Heart left ventricle (tissue), 16 donors: Measurements from ENCODE around the gene MSI1. TPM values are rescaled to one million over a fixed set of nuclear protein-coding genes. Genes with fewer than 3 reads are reported as not detected.
A peak's percentile ranks its signal among the peaks of the same experiment; 100 is the strongest.

Experiments
- ATAC-seq, 4 donors: fragments of 200-7000 bp; cut with Tn5 transposase; one replicate each; pipeline ENCODE4 v1.9.1; 2020 to 2022; ENCODE audit warnings: moderate library complexity in 4 of 4, mild to moderate bottlenecking in 3 of 4, moderate number of reproducible peaks in 1 of 4
- DNase-seq, 5 donors: peaks; one replicate each; pipeline ENCODE4 v3.0.0-alpha.2; 2020
- H3K27ac ChIP-seq, 12 donors: fragments of 200-600 bp; sonication (generic) in 4 of 12; one replicate each; pipeline versions ENCODE4 v1.5.0 to v1.8.0; 2016 to 2022; ENCODE audit warnings: mild to moderate bottlenecking in 2 of 12
- H3K27me3 ChIP-seq, 9 donors: fragments of 200-600 bp; sonication (generic) in 2 of 9; one replicate each; pipeline versions ENCODE4 v1.5.1 to v1.8.0; 2016 to 2022; ENCODE audit warnings: mild to moderate bottlenecking in 3 of 9
- H3K36me3 ChIP-seq, 9 donors: fragments of 200-600 bp; sonication (generic) in 2 of 9; one replicate each; pipeline versions ENCODE4 v1.5.0 to v1.8.0; 2018 to 2022; ENCODE audit warnings: mild to moderate bottlenecking in 2 of 9
- H3K4me1 ChIP-seq, 12 donors: fragments of 200-600 bp; sonication (generic) in 4 of 12; one replicate each; pipeline versions ENCODE4 v1.5.0 to v1.8.0; 2016 to 2022; ENCODE audit warnings: mild to moderate bottlenecking in 3 of 12
- H3K4me3 ChIP-seq, 12 donors: fragments of 200-600 bp; sonication (generic) in 4 of 12; one replicate each; pipeline versions ENCODE4 v1.5.0 to v1.8.0; 2017 to 2022; ENCODE audit warnings: mild to moderate bottlenecking in 9 of 12, moderate library complexity in 4 of 12
- H3K9me3 ChIP-seq, 12 donors: fragments of 200-600 bp; sonication (generic) in 4 of 12; one replicate each; pipeline versions ENCODE4 v1.5.0 to v1.8.0; 2016 to 2022; ENCODE audit warnings: mild to moderate bottlenecking in 1 of 12
- POLR2A ChIP-seq, 2 donors: fragments of 450-650 bp; IDR thresholded peaks; one replicate each; pipeline ENCODE4 v1.6.1; 2017; ENCODE audit warnings: antibody characterized with exemption in 2 of 2, mild to moderate bottlenecking in 2 of 2, moderate library complexity in 2 of 2
- WGBS, 4 donors: extraction: QIAGEN DNeasy Blood & Tissue Kit in 2 of 4; methylation state at CpG; one replicate each; pipeline versions ENCODE4 v1.1.5 to v1.1.7; 2013 to 2018; 5-methylcytosine and 5-hydroxymethylcytosine counted together
- intact Hi-C, 10 donors: fragments of 100-400 bp; cut with DNase I; formaldehyde crosslinking; loops; one replicate each; pipeline versions ENCODE4 v1.11.1 to v1.14.2; 2022
- polyA plus RNA-seq, 2 donors: library from polyadenylated mRNA; stranded (reverse); fragments of 200-250 nt; gene quantifications; one replicate each; pipeline ENCODE4 v1.2.3, GENCODE V29; 2013
- total RNA-seq, 9 donors: library from RNA; depleted of rRNA in 2 of 9; stranded (reverse); fragments of >200 nt in 2 of 9; fragmentation: NEBNext Ultra II Directional in 3 of 9; extraction: Animal tissue kit (Norgen Biotek cat#: 25700) in 3 of 9; gene quantifications; one replicate each; pipeline versions ENCODE4 v1.1.0 to v1.2.4, GENCODE V29; 2016 to 2023
- TF ChIP-seq, protein P1 (sequence below), 12 donors: fragments of 200-600 bp; sonication (generic) in 4 of 12; IDR thresholded peaks; one replicate each; pipeline versions ENCODE4 v1.5.0 to v1.8.0; 2018 to 2022; ENCODE audit warnings: antibody characterized with exemption in 12 of 12, mild to moderate bottlenecking in 5 of 12
- donor health status: ischemic (EF 13 %, LVEDD 7.1; RV severe dilation, severe dysfunction).
- donor health status: healthy with polysubstance abuse.
- donor health status: DM: no; HTN: yes; CAD: no.
- donor health status: DM: no; HTN: no; CAD: no.
- donor health status: ischemic (EF 25% LVEDD 6.9; RV normal size, moderate dysfunction).
- donor health status: ischemic (EF 25% LVEDD 5.7; RV mildly dilated, moderate dysfunction).
- donor health status: healthy.
- donor health status: DM: yes; HTN: yes; CAD: no.
- donor health status: ischemic (EF 35%, LVEDD 5.7; RV mildly dilated, moderate dysfunction).
- donor health status: nonischemic (EF 11% LVEDD 7.7; RV severe dilation, severe dysfunction).
- donor health status: DM: yes; HTN: yes; CAD: no.
- donor health status: PGD.
- donor health status: ischemic (EF 29% LVEDD 5.4; RV normal size, mild dysfunction).
- donor health status: nonischemic (EF 23%, LVEDD 6.1; RV moderate dilation, normal function).

MSI1 gene
- total and polyA plus RNA-seq, 11 donors = 2.1 to 8.7 (median 5.4) TPM

DNA sequence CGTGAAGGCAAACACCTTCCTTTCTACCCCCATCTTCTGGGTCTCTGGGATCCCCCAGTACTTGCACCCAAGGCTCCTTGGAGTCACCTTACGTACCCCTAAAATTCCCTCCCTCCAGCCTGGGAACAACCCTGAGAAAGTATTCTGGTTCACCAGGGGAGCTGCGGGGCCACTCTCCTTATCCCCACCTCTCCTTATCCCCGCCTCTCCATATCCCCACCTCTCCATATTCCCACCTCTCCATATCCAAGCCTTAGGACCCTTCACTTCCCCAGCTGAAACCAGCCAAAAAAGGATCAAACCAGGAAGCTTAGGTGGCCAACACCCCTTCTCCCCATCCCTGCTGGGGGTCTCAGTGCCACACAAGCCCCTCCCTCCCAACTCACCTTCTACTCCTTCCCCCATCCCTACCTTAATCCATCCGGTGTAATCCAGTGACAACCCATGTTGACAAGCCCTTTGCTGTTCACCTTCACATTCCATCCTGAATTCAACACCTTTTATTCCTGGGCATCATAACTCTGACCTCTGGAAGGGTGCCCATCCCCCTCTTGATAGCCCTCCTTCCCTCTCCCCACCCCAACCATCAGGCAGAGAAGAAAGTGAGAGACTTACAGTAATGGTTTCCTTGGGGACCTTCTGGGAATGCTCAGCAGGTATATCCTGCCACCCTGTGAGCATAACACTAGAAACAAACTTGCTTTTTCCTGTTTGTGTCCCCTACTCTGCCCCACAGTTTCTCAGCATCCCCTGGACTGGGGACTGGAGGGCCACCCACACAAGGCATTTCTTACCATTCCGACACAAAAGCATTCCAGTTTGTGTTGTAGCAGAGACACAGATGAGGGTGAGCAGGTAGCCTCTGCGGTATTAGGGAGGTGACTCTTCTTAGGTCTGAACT lies 1.6 kb upstream of the MSI1 start:
- intact Hi-C loops = no loop called here
- H3K4me3 ChIP-seq = no peak overlapping the region
- H3K27ac ChIP-seq = no peak overlapping the region
- DNase-seq = no peak
- H3K27me3 ChIP-seq = peaks cover 0 to 78% (median 8%) of the 10 kb centered on the region in 9 donors
- ATAC-seq = no peak
- WGBS, 4 donors = 39 to 50% (median 44%) methylated on average over 7 of the region's 7 CpGs
- no peak for TF ChIP-seq POLR2A (IDR thresholded peaks at IDR 0.05)
- H3K36me3 ChIP-seq = no peaks in the 10 kb centered on the region
- peaks cover 0 to 22% (median 3%) of the 10 kb centered on the region in 12 donors for H3K4me1 ChIP-seq
- no peaks in the 10 kb centered on the region for H3K9me3 ChIP-seq

DNA sequence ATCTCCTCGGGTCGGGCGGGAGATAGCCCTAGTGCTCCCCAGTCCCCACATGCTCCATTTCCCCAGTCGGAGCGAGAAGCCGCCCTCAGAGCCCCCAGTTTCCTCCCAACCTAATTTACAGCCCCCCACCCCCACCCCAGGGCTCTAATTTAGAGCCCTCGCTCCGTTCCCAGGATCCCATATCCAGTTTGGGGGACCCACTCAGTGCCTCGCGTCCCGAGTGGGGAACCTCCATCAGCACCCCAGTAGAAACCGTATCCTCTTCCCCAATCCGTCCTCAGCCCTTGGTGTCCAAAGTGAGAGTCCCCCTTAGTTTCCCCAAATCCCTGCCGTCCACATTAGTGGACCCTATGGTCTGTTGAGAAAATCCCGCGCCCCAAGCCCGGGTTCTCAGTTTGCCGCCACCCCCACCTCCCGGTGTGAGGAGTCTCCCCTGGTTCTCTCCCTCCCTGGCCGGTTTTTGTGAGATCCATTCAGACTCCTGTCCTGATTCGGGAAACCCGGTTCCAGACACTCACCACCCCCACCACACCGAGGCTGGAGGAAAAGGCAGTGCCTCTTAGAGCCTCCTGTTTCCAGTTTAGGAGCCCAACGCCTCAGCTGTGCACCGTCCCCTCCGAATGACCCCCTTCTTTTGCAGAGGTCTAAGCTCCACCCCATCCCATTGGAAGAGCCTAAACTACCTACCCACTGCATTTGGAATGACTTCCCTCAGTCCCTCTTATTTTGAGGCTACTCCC lies 809 bp upstream of the MSI1 start:
- Histone ChIP-seq H3K27me3 (peaks cover 0 to 70% (median 8%) of the 10 kb centered on the region in 9 donors), H3K4me1 (peaks cover 0 to 22% (median 3%) of the 10 kb centered on the region in 12 donors), H3K9me3 (no peaks in the 10 kb centered on the region), H3K27ac (no peak overlapping the region), H3K4me3 (peak overlapping the region; percentile 37 to 86 (median 56)), H3K36me3 (no peaks in the 10 kb centered on the region)
- intact Hi-C loops = no loop called here
- 2 to 3% (median 3%) methylated on average over 25 to 26 of the region's 26 CpGs for WGBS, 4 donors
- DNase-seq (no peak), ATAC-seq (no peak)
- TF ChIP-seq, protein P1, sequence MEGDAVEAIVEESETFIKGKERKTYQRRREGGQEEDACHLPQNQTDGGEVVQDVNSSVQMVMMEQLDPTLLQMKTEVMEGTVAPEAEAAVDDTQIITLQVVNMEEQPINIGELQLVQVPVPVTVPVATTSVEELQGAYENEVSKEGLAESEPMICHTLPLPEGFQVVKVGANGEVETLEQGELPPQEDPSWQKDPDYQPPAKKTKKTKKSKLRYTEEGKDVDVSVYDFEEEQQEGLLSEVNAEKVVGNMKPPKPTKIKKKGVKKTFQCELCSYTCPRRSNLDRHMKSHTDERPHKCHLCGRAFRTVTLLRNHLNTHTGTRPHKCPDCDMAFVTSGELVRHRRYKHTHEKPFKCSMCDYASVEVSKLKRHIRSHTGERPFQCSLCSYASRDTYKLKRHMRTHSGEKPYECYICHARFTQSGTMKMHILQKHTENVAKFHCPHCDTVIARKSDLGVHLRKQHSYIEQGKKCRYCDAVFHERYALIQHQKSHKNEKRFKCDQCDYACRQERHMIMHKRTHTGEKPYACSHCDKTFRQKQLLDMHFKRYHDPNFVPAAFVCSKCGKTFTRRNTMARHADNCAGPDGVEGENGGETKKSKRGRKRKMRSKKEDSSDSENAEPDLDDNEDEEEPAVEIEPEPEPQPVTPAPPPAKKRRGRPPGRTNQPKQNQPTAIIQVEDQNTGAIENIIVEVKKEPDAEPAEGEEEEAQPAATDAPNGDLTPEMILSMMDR (IDR thresholded peaks at IDR 0.05) = no peak
- no peak for TF ChIP-seq POLR2A (IDR thresholded peaks at IDR 0.05)

GRCh38 chr12:120367924-120368788 lies 808 bp downstream of the MSI1 start:
- no peak for TF ChIP-seq POLR2A (IDR thresholded peaks at IDR 0.05)
- TF ChIP-seq, protein P1 (IDR thresholded peaks at IDR 0.05) = no peak
- Histone ChIP-seq H3K27ac (peak overlapping the region in 9 of 12 donors; percentile 24 to 75 (median 41)), H3K4me1 (peaks cover 0 to 22% (median 3%) of the 10 kb centered on the region in 12 donors), H3K36me3 (no peaks in the 10 kb centered on the region), H3K4me3 (peak overlapping the region; percentile 55 to 86 (median 61)), H3K27me3 (peaks cover 0 to 61% (median 8%) of the 10 kb centered on the region in 9 donors), H3K9me3 (no peaks in the 10 kb centered on the region)
- intact Hi-C loops = no loop called here
- DNase-seq (peak in 2 of 5 donors; percentile 25 to 37), ATAC-seq (peak in 3 of 4 donors; percentile 17 to 36 (median 18))
- 3 to 14% (median 6%) methylated on average over 17 to 85 of the region's 86 CpGs for WGBS, 4 donors

- DNase-seq (no peak), ATAC-seq (peak in 1 of 4 donors; percentile 4)
- H3K4me1 ChIP-seq = peaks cover 0 to 22% (median 3%) of the 10 kb centered on the region in 12 donors
- peak overlapping the region in 9 of 12 donors; percentile 57 to 86 (median 66) for H3K4me3 ChIP-seq
- intact Hi-C loops = no loop called here
- TF ChIP-seq, protein P1 (IDR thresholded peaks at IDR 0.05) = peak in 6 of 12 donors; percentile 17 to 39 (median 29)
- TF ChIP-seq POLR2A (IDR thresholded peaks at IDR 0.05) = no peak
- H3K36me3 ChIP-seq = no peaks in the 10 kb centered on the region
- H3K27ac ChIP-seq = peak overlapping the region in 5 of 12 donors; percentile 27 to 75 (median 54)
- no peaks in the 10 kb centered on the region for H3K9me3 ChIP-seq
- 42 to 49% (median 46%) methylated on average over 10 of the region's 10 CpGs for WGBS, 4 donors
- H3K27me3 ChIP-seq = peaks cover 0 to 58% (median 9%) of the 10 kb centered on the region in 9 donors
These were observed 1.6 kb downstream of the MSI1 start for GRCh38 chr12:120367233-120367923.
